ENCODE results near the gene DIPK1A. TPM values are rescaled to one million over a fixed set of nuclear protein-coding genes. Genes with fewer than 3 reads are reported as not detected.

DIPK1A gene
- total RNA-seq, 1 experiment from 2014 or later, result 4.8 TPM

GRCh38 chr1:92826792-92827191, 134.5 kb downstream of the DIPK1A start:
- ChIA-PET CTCF (interaction anchor here (0.6 to 0.7 kb wide), 2 partner anchors 8 to 61 kb away, joined by 3 read pairs; no protein-coding TSS in a partner anchor), POLR2A (no interaction called here)
- TF ChIP-seq ATF6 (CRISPR knock-in tag; IDR thresholded peaks at IDR 0.05), result no peak
- TF ChIP-seq ZNF425 (CRISPR knock-in tag; conservative IDR thresholded peaks at IDR 0.05), result no peak
- TF ChIP-seq AFF4 (CRISPR knock-in tag; IDR thresholded peaks at IDR 0.05; ENCODE audit: borderline replicate concordance), result no peak
- TF ChIP-seq ZNF138 (CRISPR knock-in tag; conservative IDR thresholded peaks at IDR 0.05), result no peak
- no peak for TF ChIP-seq STAT6 (CRISPR knock-in tag; conservative IDR thresholded peaks at IDR 0.05; ENCODE audit: low read depth)
- no peak for TF ChIP-seq GTF2I (CRISPR knock-in tag; conservative IDR thresholded peaks at IDR 0.05)
- no peak for TF ChIP-seq TCF7 (CRISPR knock-in tag; IDR thresholded peaks at IDR 0.05; ENCODE audit: low read depth)
- no peak for TF ChIP-seq GABPB1 (CRISPR knock-in tag; IDR thresholded peaks at IDR 0.05)
- TF ChIP-seq SOX15 (CRISPR knock-in tag; IDR thresholded peaks at IDR 0.05), result no peak
- no peak for TF ChIP-seq NFATC4 (CRISPR knock-in tag; IDR thresholded peaks at IDR 0.05)
- TF ChIP-seq MYBL2 (CRISPR knock-in tag; IDR thresholded peaks at IDR 0.05), result no peak
- no peak for TF ChIP-seq ZNF281 (CRISPR knock-in tag; IDR thresholded peaks at IDR 0.05)
- TF ChIP-seq ZNF396 (CRISPR knock-in tag; IDR thresholded peaks at IDR 0.05; ENCODE audit: borderline replicate concordance), result no peak
- TF ChIP-seq SP1 (CRISPR knock-in tag; conservative IDR thresholded peaks at IDR 0.05), result no peak
- no peak for TF ChIP-seq ZNF317 (CRISPR knock-in tag; IDR thresholded peaks at IDR 0.05; ENCODE audit: borderline replicate concordance, low read depth)
- no peak for TF ChIP-seq ZNF121 (CRISPR knock-in tag; IDR thresholded peaks at IDR 0.05)
- no peak for TF ChIP-seq MAX (CRISPR knock-in tag; IDR thresholded peaks at IDR 0.05)
- Mint-ChIP-seq H3K27ac (no peak overlapping the region), H3K9me3 (no peaks in the 10 kb centered on the region), H3K36me3 (no peaks in the 10 kb centered on the region), H3K4me1 (no peaks in the 10 kb centered on the region), H3K4me3 (no peak overlapping the region), H3K27me3 (ENCODE audit: low read depth) (no peaks in the 10 kb centered on the region)
- ATAC-seq, result no peak
- no peak for DNase-seq (ENCODE audit: low spot score)
